NCI-H2107 treated with DMSO at 0.1 percent for 48 hours (cell line): ENCODE measurements around the gene DNASE2B.

Experiments used
- DNase-seq: peaks from one replicate; lab custom pipeline; 2025; ENCODE audit not compliant: unreplicated experiment; lab: John Stamatoyannopoulos, UW

The DNASE2B gene

DNA sequence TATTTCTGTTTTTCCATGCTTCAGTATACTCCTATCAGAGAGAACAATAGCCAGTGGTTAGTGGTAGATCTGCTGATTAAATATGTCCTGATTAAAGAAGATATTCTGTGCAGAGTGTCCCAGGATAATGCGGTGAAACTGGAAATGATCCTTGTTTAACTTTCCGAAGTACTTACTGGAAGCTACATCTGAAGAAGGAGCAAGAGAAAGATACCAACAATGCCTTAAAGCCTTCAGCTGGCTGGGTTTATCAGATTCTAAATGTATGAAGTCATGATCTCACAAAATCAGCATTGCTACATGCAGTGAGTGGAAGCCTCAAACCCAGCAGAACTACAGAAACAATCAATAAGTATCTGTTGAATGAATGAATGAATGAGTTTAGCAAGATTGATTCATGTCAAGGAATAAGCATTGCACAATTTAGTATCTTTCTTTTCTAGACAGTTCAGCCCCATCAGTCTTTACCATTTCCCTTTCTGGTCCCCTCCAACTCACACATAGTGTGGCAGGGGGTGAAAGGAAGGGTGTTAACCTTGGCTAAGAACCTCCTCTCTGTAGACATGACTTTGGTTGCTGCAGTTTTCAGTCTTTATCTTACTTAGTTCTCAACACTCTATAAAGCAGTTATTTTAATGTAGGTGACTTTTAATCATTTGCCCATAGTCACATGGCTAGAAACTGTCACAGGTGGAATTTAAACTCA, 24.7 kb upstream of the DNASE2B start:
- no peak for DNase-seq

- no peak for DNase-seq
Measured at GRCh38 chr1:84374991-84375696, 23.1 kb upstream of the DNASE2B start.

GRCh38 chr1:84376000-84376910, 22.0 kb upstream of the DNASE2B start:
- DNase-seq = no peak

- no peak for DNase-seq
Measured at GRCh38 chr1:84377480-84378095, 20.7 kb upstream of the DNASE2B start.

GRCh38 chr1:84379138-84379916, 19.0 kb upstream of the DNASE2B start:
- DNase-seq = no peak

GRCh38 chr1:84379917-84380180, 18.4 kb upstream of the DNASE2B start:
- no peak for DNase-seq

GRCh38 chr1:84382127-84382526, 16.2 kb upstream of the DNASE2B start:
- no peak for DNase-seq

- no peak for DNase-seq
Measured at GRCh38 chr1:84385347-84385746, 12.9 kb upstream of the DNASE2B start.

- DNase-seq = no peak
Measured at GRCh38 chr1:84386716-84387479, 11.4 kb upstream of the DNASE2B start.

DNA sequence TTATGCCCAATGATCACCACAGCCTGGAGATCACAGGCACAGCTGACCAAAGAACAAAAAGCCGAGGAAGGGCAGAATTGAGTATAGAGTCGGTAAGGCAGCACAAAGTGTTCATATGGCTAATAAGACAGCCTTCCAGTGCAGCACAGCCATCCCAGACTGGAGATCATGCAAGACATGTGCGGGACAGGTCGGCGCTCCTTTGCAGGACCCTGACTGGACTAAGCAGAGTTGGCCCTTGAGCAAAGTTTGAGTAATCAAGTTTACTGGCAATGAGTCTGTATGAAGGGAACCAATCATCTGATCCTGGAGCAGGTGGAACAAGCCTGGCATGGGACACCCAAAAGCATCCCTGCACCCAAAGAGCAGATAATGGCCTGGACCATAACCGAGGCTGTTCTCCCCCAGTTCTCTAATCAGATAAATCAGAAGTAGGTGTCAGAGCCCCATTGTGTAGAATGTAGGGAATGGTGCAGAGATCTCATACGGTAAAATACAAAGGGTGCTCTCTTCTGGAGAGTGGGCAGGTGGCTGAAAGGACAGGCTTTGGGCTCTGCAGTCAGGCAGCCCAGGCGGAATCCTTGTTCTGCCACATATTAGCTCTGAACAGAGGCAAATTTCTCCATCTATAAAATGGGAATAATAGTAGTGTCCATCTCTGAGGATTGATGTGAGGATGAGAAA, 10.7 kb upstream of the DNASE2B start:
- DNase-seq = no peak

- no peak for DNase-seq
Measured at GRCh38 chr1:84390226-84390625, 8.1 kb upstream of the DNASE2B start.

DNA sequence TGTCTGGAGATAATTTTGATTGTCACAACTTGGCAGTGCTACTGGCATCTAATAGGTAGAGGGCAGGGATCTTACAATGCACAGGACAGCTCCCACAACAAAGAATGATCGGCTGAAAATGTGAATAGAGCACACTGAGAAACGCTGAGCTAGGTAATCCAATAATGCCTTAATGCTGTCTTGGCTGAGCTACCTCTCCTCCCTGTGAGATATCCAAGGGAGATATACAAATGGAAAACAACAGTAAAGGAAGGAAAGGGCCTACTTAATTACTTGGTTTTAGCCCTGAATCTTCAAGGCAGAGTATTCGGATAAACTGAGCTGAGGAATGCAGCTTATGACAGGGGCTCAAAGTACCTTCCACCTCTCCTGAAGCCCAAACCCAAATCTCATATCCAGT, 2.9 kb downstream of the DNASE2B start:
- no peak for DNase-seq

- no peak for DNase-seq
Measured at GRCh38 chr1:84402060-84402459, 3.8 kb downstream of the DNASE2B start.

GRCh38 chr1:84402501-84402900, 4.2 kb downstream of the DNASE2B start:
- no peak for DNase-seq

DNA sequence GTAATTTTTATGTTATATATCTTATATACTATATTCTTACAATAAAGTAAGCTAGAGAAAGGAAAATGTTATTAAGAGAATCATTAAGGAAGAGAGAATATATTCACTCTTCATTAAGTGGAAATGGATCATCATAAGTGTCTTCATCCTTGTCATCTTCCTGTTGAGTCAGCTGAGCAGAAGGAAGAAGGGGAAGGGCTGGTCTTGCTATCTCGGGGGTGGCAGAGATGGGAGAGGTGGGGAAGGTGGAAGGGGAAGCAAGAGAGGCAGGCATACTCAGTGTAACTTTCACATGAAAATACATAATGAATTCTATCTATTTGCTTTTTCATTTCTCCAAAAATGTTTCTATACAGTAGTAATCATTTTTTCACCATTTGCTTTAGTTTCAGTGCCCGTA, 5.1 kb downstream of the DNASE2B start:
- no peak for DNase-seq

- no peak for DNase-seq
Measured at GRCh38 chr1:84406346-84406861, 8.1 kb downstream of the DNASE2B start.

GRCh38 chr1:84407524-84407923, 9.2 kb downstream of the DNASE2B start:
- no peak for DNase-seq

GRCh38 chr1:84407958-84408422, 9.7 kb downstream of the DNASE2B start:
- no peak for DNase-seq

DNA sequence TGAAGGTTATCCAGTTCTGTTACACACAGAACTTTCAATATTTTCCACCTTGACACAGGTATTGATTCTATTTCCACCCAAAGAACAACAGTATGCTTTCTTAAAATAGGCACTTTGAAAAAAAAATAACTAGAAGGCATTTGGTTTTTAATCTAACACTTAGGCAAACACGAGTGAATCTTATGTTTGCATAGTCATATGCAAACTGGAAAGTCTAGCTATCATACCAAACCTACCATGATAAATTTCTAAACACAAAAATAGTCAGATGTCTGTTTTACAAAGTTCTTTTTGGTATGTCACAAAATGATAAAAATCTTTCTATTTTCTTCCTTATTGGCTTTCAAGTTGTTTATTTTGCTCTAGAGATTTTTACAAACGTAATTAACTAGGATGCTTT, 11.6 kb downstream of the DNASE2B start:
- DNase-seq = no peak
